PC-9 (cell line): Measurements from ENCODE around the gene EPHX1. TPM values are rescaled to one million over a fixed set of nuclear protein-coding genes. Genes with fewer than 3 reads are reported as not detected.

Source experiments
- BruUV-seq: library from RNA; stranded (reverse); fragments of 400-500 nt; replicated peaks from 2 replicates; lab custom pipeline; 2021; lab: Mats Ljungman, UMichigan
- CTCF ChIA-PET: fragments of 300-600 bp; sonication (Branson Sonifier 250); formaldehyde crosslinking; loops from one replicate; lab custom pipeline; 2022; ENCODE audit warnings: antibody characterized with exemption; lab: Charles Lee
- POLR2A ChIA-PET: fragments of 300-600 bp; sonication (Branson Sonifier 250); formaldehyde crosslinking; loops from one replicate; lab custom pipeline; 2022; ENCODE audit warnings: antibody characterized with exemption; ENCODE audit not compliant: unreplicated experiment; lab: Charles Lee
- DNase-seq, 2 experiments: peaks; one replicate each; pipeline versions ENCODE4 v3.0.0 to v3.0.0-alpha.2; 2015 to 2022; ENCODE audit warnings: mixed read lengths in 1 of 2
- H2AFZ ChIP-seq: fragments of 200-600 bp; sonication (generic); 2 replicates; pipeline ENCODE4 v1.8.1; 2017; ENCODE audit warnings: antibody characterized with exemption
- H3F3A ChIP-seq: fragments of 200-600 bp; sonication (generic); 2 replicates; pipeline ENCODE4 v1.8.1; 2017; ENCODE audit warnings: antibody characterized with exemption, mild to moderate bottlenecking, low read depth; ENCODE audit not compliant: insufficient read depth
- H3K27ac ChIP-seq: fragments of 200-600 bp; sonication (generic); 2 replicates; pipeline ENCODE4 v1.6.1; 2016; ENCODE audit warnings: mixed run types
- H3K27me3 ChIP-seq: fragments of 200-600 bp; sonication (generic); 2 replicates; pipeline ENCODE4 v1.6.1; 2016; ENCODE audit warnings: low read depth, mixed run types; ENCODE audit not compliant: insufficient read depth
- H3K36me3 ChIP-seq: fragments of 200-600 bp; sonication (generic); 2 replicates; pipeline ENCODE4 v1.6.1; 2016; ENCODE audit warnings: low read depth, mixed run types
- H3K4me1 ChIP-seq: fragments of 200-600 bp; sonication (generic); replicated peaks from 2 replicates; pipeline ENCODE4 v1.6.1; 2016; ENCODE audit warnings: mixed run types; ENCODE audit not compliant: insufficient read depth
- H3K4me2 ChIP-seq: fragments of 200-600 bp; sonication (generic); 2 replicates; pipeline ENCODE4 v1.6.1; 2017; ENCODE audit warnings: mixed run types
- H3K4me3 ChIP-seq: fragments of 200-600 bp; sonication (generic); 2 replicates; pipeline ENCODE4 v1.6.1; 2016; ENCODE audit warnings: mixed run types
- H3K79me2 ChIP-seq: fragments of 200-600 bp; sonication (generic); 2 replicates; pipeline ENCODE4 v1.6.1; 2017; ENCODE audit warnings: low read depth, mixed run types
- H3K9me2 ChIP-seq: fragments of 200-600 bp; sonication (generic); 2 replicates; pipeline ENCODE4 v1.8.1; 2017; ENCODE audit warnings: mild to moderate bottlenecking; ENCODE audit not compliant: insufficient read depth
- H3K9me3 ChIP-seq: fragments of 200-600 bp; sonication (generic); 2 replicates; pipeline ENCODE4 v1.8.1; 2016; ENCODE audit warnings: low read depth; ENCODE audit not compliant: insufficient read depth
- H4K20me1 ChIP-seq: fragments of 200-600 bp; sonication (generic); 2 replicates; pipeline ENCODE4 v1.8.1; 2017; ENCODE audit not compliant: insufficient read depth
- EZH2 ChIP-seq: fragments of 200-600 bp; sonication (generic); IDR thresholded peaks from 2 replicates; pipeline ENCODE4 v1.8.0; 2017; ENCODE audit warnings: antibody characterized with exemption, low read depth
- intact Hi-C: fragments of 100-400 bp; cut with micrococcal nuclease; formaldehyde crosslinking; loops from one replicate; pipeline ENCODE4 v1.10.0; 2022; ENCODE audit not compliant: unreplicated experiment
- total RNA-seq: library from RNA; stranded (reverse); gene quantifications from 2 replicates; pipeline ENCODE4 v1.2.3, GENCODE V29; 2021
- TF ChIP-seq, protein P1 (sequence below): fragments of 200-600 bp; sonication (generic); conservative IDR thresholded peaks from 2 replicates; pipeline ENCODE4 v1.6.1; 2017; ENCODE audit warnings: mixed run types, antibody characterized with exemption, mild to moderate bottlenecking, moderate library complexity

Gene EPHX1
- total RNA-seq, 1 experiment from 2014 or later: 313 TPM

DNA sequence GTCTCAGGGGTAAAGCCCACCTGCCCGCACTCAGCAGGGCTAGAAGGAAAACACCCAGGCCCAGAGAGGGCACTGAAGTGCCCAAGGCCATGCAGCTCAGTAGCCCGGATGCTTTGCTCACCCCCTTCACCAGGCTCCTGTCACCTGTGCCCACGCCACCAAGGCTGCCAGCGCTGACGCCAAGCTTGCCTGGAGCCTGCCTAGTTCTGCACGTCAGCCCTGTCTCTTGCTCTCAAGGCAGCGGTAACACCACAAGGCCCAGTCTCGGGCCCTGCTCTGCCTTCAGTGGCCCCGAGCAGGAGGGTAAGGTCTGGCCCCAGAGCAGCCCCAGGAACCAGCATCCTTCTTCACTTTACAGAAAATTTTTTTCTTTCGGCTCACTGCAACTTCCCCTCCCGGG lies 64.5 kb downstream of the EPHX1 start:
- intact Hi-C loops: loop anchor here (2.0 kb wide), 1 partner anchor 64 kb away; the partner anchor contains the start of gene EPHX1
- Histone ChIP-seq H3K27ac (peak overlapping the region; percentile 91), H3K27me3 (no peaks in the 10 kb centered on the region), H3K4me1 (peaks cover 86% of the 10 kb centered on the region), H4K20me1 (no peaks in the 10 kb centered on the region), H3K9me3 (no peaks in the 10 kb centered on the region), H3K4me3 (no peak overlapping the region; the same call in 1 of the 2 replicates), H3K79me2 (peaks cover 42% of the 10 kb centered on the region), H3F3A (peaks cover 72% of the 10 kb centered on the region), H3K36me3 (peaks cover 18% of the 10 kb centered on the region; the same call in 1 of the 2 replicates), H2AFZ (no peak overlapping the region), H3K4me2 (peak overlapping the region; percentile 88), H3K9me2 (no peaks in the 10 kb centered on the region)
- CTCF ChIA-PET: no interaction called here
- TF ChIP-seq, protein P1, sequence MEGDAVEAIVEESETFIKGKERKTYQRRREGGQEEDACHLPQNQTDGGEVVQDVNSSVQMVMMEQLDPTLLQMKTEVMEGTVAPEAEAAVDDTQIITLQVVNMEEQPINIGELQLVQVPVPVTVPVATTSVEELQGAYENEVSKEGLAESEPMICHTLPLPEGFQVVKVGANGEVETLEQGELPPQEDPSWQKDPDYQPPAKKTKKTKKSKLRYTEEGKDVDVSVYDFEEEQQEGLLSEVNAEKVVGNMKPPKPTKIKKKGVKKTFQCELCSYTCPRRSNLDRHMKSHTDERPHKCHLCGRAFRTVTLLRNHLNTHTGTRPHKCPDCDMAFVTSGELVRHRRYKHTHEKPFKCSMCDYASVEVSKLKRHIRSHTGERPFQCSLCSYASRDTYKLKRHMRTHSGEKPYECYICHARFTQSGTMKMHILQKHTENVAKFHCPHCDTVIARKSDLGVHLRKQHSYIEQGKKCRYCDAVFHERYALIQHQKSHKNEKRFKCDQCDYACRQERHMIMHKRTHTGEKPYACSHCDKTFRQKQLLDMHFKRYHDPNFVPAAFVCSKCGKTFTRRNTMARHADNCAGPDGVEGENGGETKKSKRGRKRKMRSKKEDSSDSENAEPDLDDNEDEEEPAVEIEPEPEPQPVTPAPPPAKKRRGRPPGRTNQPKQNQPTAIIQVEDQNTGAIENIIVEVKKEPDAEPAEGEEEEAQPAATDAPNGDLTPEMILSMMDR: no peak
- DNase-seq: no peak
- POLR2A ChIA-PET: interaction anchor here (0.6 kb wide), 1 partner anchor 188 kb away, joined by 4 read pairs; the partner anchor contains the start of gene H3-3A
- BruUV-seq: no TSS peak

GRCh38 chr1:225875044-225875815 lies 65.3 kb downstream of the EPHX1 start:
- Histone ChIP-seq H3K4me1 (peaks cover 91% of the 10 kb centered on the region), H3K36me3 (peaks cover 13% of the 10 kb centered on the region; the same call in 1 of the 2 replicates), H3K4me2 (peak overlapping the region; percentile 88), H3K79me2 (peaks cover 50% of the 10 kb centered on the region), H3K27me3 (no peaks in the 10 kb centered on the region), H3K27ac (peak overlapping the region; percentile 91), H3K9me2 (no peaks in the 10 kb centered on the region), H4K20me1 (0 out of 2 replicates have a peak, but pooled peaks cover 4% of the 10 kb centered on the region), H2AFZ (peak overlapping the region; percentile 56; the same call in 1 of the 2 replicates), H3K4me3 (peak overlapping the region; percentile 30; the same call in 1 of the 2 replicates), H3K9me3 (no peaks in the 10 kb centered on the region), H3F3A (peaks cover 73% of the 10 kb centered on the region)
- CTCF ChIA-PET: interaction anchor here (0.5 to 0.6 kb wide), 4 partner anchors 14 to 98 kb away, joined by 3 to 4 read pairs (median 3); partner anchors contain the start of genes LEFTY1 and PYCR2
- POLR2A ChIA-PET: interaction anchor here (0.5 to 0.6 kb wide), 3 partner anchors 187 to 1439 kb away, joined by 3 to 7 read pairs (median 4); partner anchors contain the start of gene H3-3A
- peak; percentile 92 to 96 for DNase-seq
- intact Hi-C loops: loop anchor here (1.0 to 5.0 kb wide), 3 partner anchors 47 to 218 kb away; partner anchors contain the start of gene EPHX1
- BruUV-seq: TSS peak; percentile 97
- TF ChIP-seq, protein P1: no peak
- no peak for TF ChIP-seq EZH2

- H4K20me1 ChIP-seq: 0 out of 2 replicates have a peak, but pooled peaks cover 12% of the 10 kb centered on the region
- no TSS peak for BruUV-seq
- H3K4me2 ChIP-seq: peak overlapping the region; percentile 12; the same call in 1 of the 2 replicates
- no peaks in the 10 kb centered on the region for H3K9me3 ChIP-seq
- TF ChIP-seq EZH2: no peak
- TF ChIP-seq, protein P1: no peak
- H2AFZ ChIP-seq: no peak overlapping the region
- no peak overlapping the region for H3K4me3 ChIP-seq
- no peaks in the 10 kb centered on the region for H3K27me3 ChIP-seq
- H3K4me1 ChIP-seq: peaks cover 86% of the 10 kb centered on the region
- H3K9me2 ChIP-seq: no peaks in the 10 kb centered on the region
- peak overlapping the region; percentile 91 for H3K27ac ChIP-seq
- CTCF ChIA-PET: no interaction called here
- H3K79me2 ChIP-seq: peaks cover 67% of the 10 kb centered on the region
- intact Hi-C loops: loop anchor here (5.0 kb wide), 1 partner anchor 220 kb away; no protein-coding TSS in a partner anchor
- DNase-seq: no peak
- H3K36me3 ChIP-seq: peaks cover 10% of the 10 kb centered on the region; the same call in 1 of the 2 replicates
- POLR2A ChIA-PET: interaction anchor here (0.7 to 0.8 kb wide), 2 partner anchors 63 to 412 kb away, joined by 3 to 6 read pairs; no protein-coding TSS in a partner anchor
- H3F3A ChIP-seq: peaks cover 70% of the 10 kb centered on the region
Observed at GRCh38 chr1:225876900-225877510, 67.1 kb downstream of the EPHX1 start.
